NCI-H345 treated with DMSO at 0.1 percent for 48 hours (cell line): ENCODE data around the gene CXCL12.

Source experiments
- DNase-seq: peaks from one replicate; lab custom pipeline; 2025; ENCODE audit not compliant: unreplicated experiment; lab: John Stamatoyannopoulos, UW

Gene CXCL12

GRCh38 chr10:44335330-44336021, 49.4 kb downstream of the CXCL12 start:
- DNase-seq, result no peak

GRCh38 chr10:44334621-44335184, 50.2 kb downstream of the CXCL12 start:
- DNase-seq, result no peak

GRCh38 chr10:44334091-44334490, 50.8 kb downstream of the CXCL12 start:
- no peak for DNase-seq

GRCh38 chr10:44333511-44333910, 51.4 kb downstream of the CXCL12 start:
- DNase-seq, result no peak

- no peak for DNase-seq
These were observed 52.4 kb downstream of the CXCL12 start for GRCh38 chr10:44332465-44332864.

- DNase-seq, result no peak
These were observed 54.5 kb downstream of the CXCL12 start for GRCh38 chr10:44330431-44330830.

GRCh38 chr10:44327461-44327860, 57.4 kb downstream of the CXCL12 start:
- no peak for DNase-seq
